Measurements from ENCODE around the gene CFAP299. TPM values are rescaled to one million over a fixed set of nuclear protein-coding genes. Genes with fewer than 3 reads are reported as not detected.

Gene CFAP299
- total and polyA plus RNA-seq, 10 donors = 0.11 TPM; not detected in 9

- no peak for TF ChIP-seq POLR2A (IDR thresholded peaks at IDR 0.05)
- no peak for TF ChIP-seq POLR2AphosphoS5 (IDR thresholded peaks at IDR 0.05)
- TF ChIP-seq CTCF (IDR thresholded peaks at IDR 0.05 in 8 of 11, conservative IDR thresholded peaks at IDR 0.05 in 3 of 11) = no peak
- WGBS, 5 donors = 75 to 98% (median 85%) methylated on average over 2 of the region's 2 CpGs
- DNase-seq = no peak
- no peaks in the 10 kb centered on the region for H3K4me1 ChIP-seq
- intact Hi-C loops (cut with DNase I; ENCODE audit: low total_unique reads) = no loop called here
- no peaks in the 10 kb centered on the region for H3K27me3 ChIP-seq (replicated peaks in 1 of 7)
- no peak overlapping the region for H3K27ac ChIP-seq
- H3K36me3 ChIP-seq = no peaks in the 10 kb centered on the region
- no peak overlapping the region for H3K4me3 ChIP-seq
- no peaks in the 10 kb centered on the region for H3K9me3 ChIP-seq
Observed at GRCh38 chr4:80809039-80809729, 473.7 kb downstream of the CFAP299 start.

- Histone ChIP-seq H3K9me3 (no peaks in the 10 kb centered on the region), H3K36me3 (no peaks in the 10 kb centered on the region), H3K27me3 (replicated peaks in 1 of 7) (no peaks in the 10 kb centered on the region), H3K4me3 (no peak overlapping the region), H3K4me1 (no peaks in the 10 kb centered on the region), H3K27ac (no peak overlapping the region)
- WGBS, 5 donors = 59 to 87% (median 75%) methylated on average over 3 of the region's 3 CpGs
- intact Hi-C loops (cut with DNase I; ENCODE audit: low total_unique reads) = no loop called here
- no peak for TF ChIP-seq POLR2A (IDR thresholded peaks at IDR 0.05)
- no peak for TF ChIP-seq CTCF (IDR thresholded peaks at IDR 0.05 in 8 of 11, conservative IDR thresholded peaks at IDR 0.05 in 3 of 11)
- no peak for TF ChIP-seq POLR2AphosphoS5 (IDR thresholded peaks at IDR 0.05)
- DNase-seq = no peak
Observed at GRCh38 chr4:80811406-80811805, 475.9 kb downstream of the CFAP299 start.

GRCh38 chr4:80812145-80812544 is 476.6 kb downstream of the CFAP299 start:
- no peak overlapping the region for H3K4me3 ChIP-seq
- H3K27ac ChIP-seq = no peak overlapping the region
- TF ChIP-seq CTCF (IDR thresholded peaks at IDR 0.05 in 8 of 11, conservative IDR thresholded peaks at IDR 0.05 in 3 of 11) (no peak), POLR2A (IDR thresholded peaks at IDR 0.05) (no peak), POLR2AphosphoS5 (IDR thresholded peaks at IDR 0.05) (no peak)
- no peaks in the 10 kb centered on the region for H3K36me3 ChIP-seq
- intact Hi-C loops (cut with DNase I; ENCODE audit: low total_unique reads) = no loop called here
- no peaks in the 10 kb centered on the region for H3K9me3 ChIP-seq
- no peak for DNase-seq
- no peaks in the 10 kb centered on the region for H3K27me3 ChIP-seq (replicated peaks in 1 of 7)
- H3K4me1 ChIP-seq = no peaks in the 10 kb centered on the region

GRCh38 chr4:80814266-80814665 is 478.7 kb downstream of the CFAP299 start:
- no peaks in the 10 kb centered on the region for H3K27me3 ChIP-seq (replicated peaks in 1 of 7)
- TF ChIP-seq POLR2A (IDR thresholded peaks at IDR 0.05) (no peak), POLR2AphosphoS5 (IDR thresholded peaks at IDR 0.05) (no peak), CTCF (IDR thresholded peaks at IDR 0.05 in 8 of 11, conservative IDR thresholded peaks at IDR 0.05 in 3 of 11) (no peak)
- no peaks in the 10 kb centered on the region for H3K36me3 ChIP-seq
- H3K4me1 ChIP-seq = no peaks in the 10 kb centered on the region
- H3K4me3 ChIP-seq = no peak overlapping the region
- DNase-seq = no peak
- H3K27ac ChIP-seq = no peak overlapping the region
- 64 to 87% (median 72%) methylated on average over 5 of the region's 5 CpGs for WGBS, 5 donors
- H3K9me3 ChIP-seq = no peaks in the 10 kb centered on the region
- intact Hi-C loops (cut with DNase I; ENCODE audit: low total_unique reads) = no loop called here
